Progenitor cell of endocrine pancreas (in vitro differentiated cells): Measurements from ENCODE around the gene LAPTM5. TPM values are rescaled to one million over a fixed set of nuclear protein-coding genes. Genes with fewer than 3 reads are reported as not detected.

ENCODE experiments used
- DNase-seq: peaks from one replicate; pipeline ENCODE4 v3.0.0; 2021; ENCODE audit warnings: low spot score; ENCODE audit not compliant: unreplicated experiment
- H3K27ac Mint-ChIP-seq: 2 replicates; pipeline ENCODE4 v1.8.0; 2021; ENCODE audit warnings: mild to moderate bottlenecking, moderate library complexity, mixed read lengths
- H3K27me3 Mint-ChIP-seq: 2 replicates; pipeline ENCODE4 v1.8.0; 2021; ENCODE audit warnings: mixed read lengths
- H3K36me3 Mint-ChIP-seq: 2 replicates; pipeline ENCODE4 v1.8.0; 2022; ENCODE audit warnings: mixed read lengths; ENCODE audit not compliant: insufficient read depth
- H3K4me1 Mint-ChIP-seq: 2 replicates; pipeline ENCODE4 v1.8.0; 2021; ENCODE audit warnings: low read depth, mixed read lengths
- H3K4me3 Mint-ChIP-seq: 2 replicates; pipeline ENCODE4 v1.8.0; 2021; ENCODE audit warnings: low read depth, mild to moderate bottlenecking, moderate library complexity, mixed read lengths
- H3K9me3 Mint-ChIP-seq: 2 replicates; pipeline ENCODE4 v1.8.0; 2021; ENCODE audit warnings: low read depth, mixed read lengths
- CTCF ChIP-seq: fragments of 200-600 bp; sonication (generic); IDR thresholded peaks from one replicate; pipeline ENCODE4 v1.5.0; 2021; ENCODE audit warnings: antibody characterized with exemption, mild to moderate bottlenecking; ENCODE audit not compliant: unreplicated experiment
- total RNA-seq: library from RNA; stranded (reverse); gene quantifications from 2 replicates; pipeline ENCODE4 v1.2.1, GENCODE V29; 2021

LAPTM5 gene
- total RNA-seq, 1 donor from 2014 or later, result not detected

DNA sequence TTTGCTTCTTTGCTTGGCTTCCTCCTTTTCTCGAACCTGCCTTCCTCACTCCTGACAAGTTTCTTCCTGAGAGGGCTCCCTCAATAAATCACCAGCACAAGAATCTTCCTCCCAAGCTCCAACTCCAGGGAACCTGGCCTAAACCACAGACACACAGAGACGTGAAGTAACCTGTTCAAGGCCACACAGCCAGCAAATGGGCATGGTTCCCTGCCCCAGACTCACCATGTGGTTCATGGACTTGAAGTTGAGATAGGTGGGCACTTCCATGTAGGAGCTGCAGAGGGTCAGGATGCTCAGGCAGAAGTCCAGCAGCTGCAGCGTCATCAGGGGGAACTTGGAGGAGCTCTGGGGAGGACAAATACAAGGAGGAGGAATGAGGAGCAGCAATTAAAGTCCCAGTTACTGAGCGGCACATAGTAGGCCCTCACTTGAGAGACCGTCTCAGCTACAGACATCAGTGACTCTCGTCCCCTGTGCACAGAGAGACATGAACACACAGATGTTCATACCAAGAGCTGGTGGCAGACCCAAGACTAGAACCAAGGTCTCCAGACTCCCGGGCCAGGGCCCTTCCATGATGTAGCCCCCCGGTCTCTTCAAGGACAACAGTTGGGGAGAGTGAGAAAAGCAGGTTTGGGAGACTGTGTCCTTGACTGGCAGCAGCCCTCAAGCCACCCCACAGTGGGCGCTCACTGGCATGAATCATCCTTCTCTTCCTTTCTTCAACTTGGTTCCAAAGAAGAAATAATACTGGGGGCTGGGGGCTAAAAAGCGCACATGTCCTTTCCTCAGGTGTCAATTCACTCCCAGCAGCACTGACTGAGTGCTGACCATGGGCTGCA is 18.6 kb downstream of the LAPTM5 start:
- TF ChIP-seq CTCF, result no peak
- Mint-ChIP-seq H3K27ac (no peak overlapping the region), H3K36me3 (no peaks in the 10 kb centered on the region), H3K9me3 (peaks cover 2% of the 10 kb centered on the region), H3K4me1 (peaks cover 2% of the 10 kb centered on the region), H3K4me3 (no peak overlapping the region), H3K27me3 (peaks cover 18% of the 10 kb centered on the region)
- no peak for DNase-seq

GRCh38 chr1:30738040-30738714 is 19.4 kb downstream of the LAPTM5 start:
- no peak for DNase-seq
- Mint-ChIP-seq H3K9me3 (peaks cover 2% of the 10 kb centered on the region), H3K36me3 (no peaks in the 10 kb centered on the region), H3K27ac (no peak overlapping the region), H3K4me3 (no peak overlapping the region), H3K27me3 (peaks cover 18% of the 10 kb centered on the region), H3K4me1 (peaks cover 2% of the 10 kb centered on the region)
- no peak for TF ChIP-seq CTCF

GRCh38 chr1:30737357-30738039 is 20.1 kb downstream of the LAPTM5 start:
- H3K27ac Mint-ChIP-seq, result no peak overlapping the region
- peaks cover 2% of the 10 kb centered on the region for H3K9me3 Mint-ChIP-seq
- peaks cover 18% of the 10 kb centered on the region for H3K27me3 Mint-ChIP-seq
- TF ChIP-seq CTCF, result no peak
- no peak for DNase-seq
- H3K4me3 Mint-ChIP-seq, result no peak overlapping the region
- peaks cover 2% of the 10 kb centered on the region for H3K4me1 Mint-ChIP-seq
- H3K36me3 Mint-ChIP-seq, result no peaks in the 10 kb centered on the region

- no peaks in the 10 kb centered on the region for H3K4me1 Mint-ChIP-seq
- no peaks in the 10 kb centered on the region for H3K36me3 Mint-ChIP-seq
- no peak overlapping the region for H3K4me3 Mint-ChIP-seq
These were observed 21.7 kb downstream of the LAPTM5 start for GRCh38 chr1:30735668-30736498.

More at GRCh38 chr1:30735668-30736498, 21.7 kb downstream of the LAPTM5 start:
- H3K27ac Mint-ChIP-seq, result no peak overlapping the region
- peaks cover 13% of the 10 kb centered on the region for H3K27me3 Mint-ChIP-seq
- TF ChIP-seq CTCF, result no peak
- no peak for DNase-seq
- peaks cover 2% of the 10 kb centered on the region for H3K9me3 Mint-ChIP-seq
